ENCODE measurements around the gene NDFIP2. TPM values are rescaled to one million over a fixed set of nuclear protein-coding genes. Genes with fewer than 3 reads are reported as not detected.

NDFIP2 gene
- total and polyA plus RNA-seq, 7 donors: 9.2 to 52.2 (median 13.7) TPM

DNA sequence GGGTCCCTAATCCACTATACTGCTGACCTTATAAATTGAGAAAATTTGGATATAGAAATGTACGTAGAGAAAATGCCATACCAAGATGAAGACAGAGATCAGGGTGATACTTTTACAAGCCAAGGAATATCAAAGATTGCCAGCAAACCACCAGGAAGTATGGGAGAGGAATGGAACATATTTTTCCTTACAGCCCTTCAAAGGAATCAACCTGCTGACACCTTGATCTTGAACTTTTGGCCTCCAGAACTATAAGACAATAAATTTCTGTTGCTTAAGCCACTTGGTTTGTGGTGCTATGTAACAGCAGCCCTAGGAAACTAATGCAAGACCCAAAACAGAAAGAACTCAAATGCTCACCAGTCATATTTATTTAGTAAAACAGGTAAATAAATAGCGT lies 10.3 kb upstream of the NDFIP2 start:
- TF ChIP-seq EP300 (IDR thresholded peaks at IDR 0.05): no peak
- TF ChIP-seq POLR2A (IDR thresholded peaks at IDR 0.05): no peak
- no peak for TF ChIP-seq CTCF (IDR thresholded peaks at IDR 0.05)
- no peak for TF ChIP-seq POLR2AphosphoS5 (IDR thresholded peaks at IDR 0.05)

GRCh38 chr13:79475569-79475968 lies 5.4 kb upstream of the NDFIP2 start:
- no peak for DNase-seq
- Histone ChIP-seq H3K9me3 (no peaks in the 10 kb centered on the region), H3K4me3 (no peak overlapping the region), H3K27me3 (no peaks in the 10 kb centered on the region), H3K36me3 (no peaks in the 10 kb centered on the region), H3K4me1 (no peaks in the 10 kb centered on the region), H3K27ac (no peak overlapping the region)
- TF ChIP-seq POLR2A (IDR thresholded peaks at IDR 0.05) (no peak), CTCF (IDR thresholded peaks at IDR 0.05) (no peak), POLR2AphosphoS5 (IDR thresholded peaks at IDR 0.05) (no peak), EP300 (IDR thresholded peaks at IDR 0.05) (no peak)
- intact Hi-C loops (cut with DNase I): no loop called here
- WGBS, 2 donors: 24 to 73% methylated on average over 1 of the region's 1 CpG

More for the DNA sequence above, 10.3 kb upstream of the NDFIP2 start:
- 88 to 96% methylated on average over 2 of the region's 2 CpGs for WGBS, 2 donors
- no peaks in the 10 kb centered on the region for H3K9me3 ChIP-seq
- H3K4me1 ChIP-seq: no peaks in the 10 kb centered on the region
- no peak for DNase-seq
- H3K27ac ChIP-seq: no peak overlapping the region
- H3K4me3 ChIP-seq: no peak overlapping the region
- intact Hi-C loops (cut with DNase I): no loop called here
- H3K36me3 ChIP-seq: no peaks in the 10 kb centered on the region
- H3K27me3 ChIP-seq: no peaks in the 10 kb centered on the region

DNA sequence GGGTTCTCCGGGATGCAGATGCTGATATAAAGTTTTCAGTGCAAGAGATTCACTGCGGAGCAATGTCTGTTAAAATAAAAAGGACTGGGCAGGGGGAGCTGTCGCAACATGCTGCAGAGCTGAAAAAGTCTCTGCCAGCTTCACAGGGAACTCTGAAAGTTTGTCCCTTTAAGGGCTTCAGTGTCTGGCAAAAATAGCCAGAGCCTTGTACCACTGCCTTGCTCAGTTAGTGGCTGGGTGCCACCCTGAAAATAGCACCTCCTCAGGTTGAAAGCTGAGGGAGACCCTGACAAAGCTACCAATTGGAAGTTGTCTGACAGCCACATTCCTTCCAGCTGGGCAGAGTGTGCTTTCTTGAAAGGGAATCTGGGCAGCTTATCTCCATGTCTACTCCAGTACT lies 3.0 kb upstream of the NDFIP2 start:
- Histone ChIP-seq H3K9me3 (no peaks in the 10 kb centered on the region), H3K4me3 (no peak overlapping the region), H3K4me1 (peaks cover 0 to 14% (median 13%) of the 10 kb centered on the region in 4 donors), H3K36me3 (no peaks in the 10 kb centered on the region), H3K27me3 (no peaks in the 10 kb centered on the region), H3K27ac (no peak overlapping the region)
- intact Hi-C loops (cut with DNase I): no loop called here
- no peak for DNase-seq
- 85 to 91% methylated on average over 3 of the region's 3 CpGs for WGBS, 2 donors
- TF ChIP-seq POLR2AphosphoS5 (IDR thresholded peaks at IDR 0.05): no peak
- TF ChIP-seq CTCF (IDR thresholded peaks at IDR 0.05): no peak
- TF ChIP-seq POLR2A (IDR thresholded peaks at IDR 0.05): no peak
- no peak for TF ChIP-seq EP300 (IDR thresholded peaks at IDR 0.05)

DNA sequence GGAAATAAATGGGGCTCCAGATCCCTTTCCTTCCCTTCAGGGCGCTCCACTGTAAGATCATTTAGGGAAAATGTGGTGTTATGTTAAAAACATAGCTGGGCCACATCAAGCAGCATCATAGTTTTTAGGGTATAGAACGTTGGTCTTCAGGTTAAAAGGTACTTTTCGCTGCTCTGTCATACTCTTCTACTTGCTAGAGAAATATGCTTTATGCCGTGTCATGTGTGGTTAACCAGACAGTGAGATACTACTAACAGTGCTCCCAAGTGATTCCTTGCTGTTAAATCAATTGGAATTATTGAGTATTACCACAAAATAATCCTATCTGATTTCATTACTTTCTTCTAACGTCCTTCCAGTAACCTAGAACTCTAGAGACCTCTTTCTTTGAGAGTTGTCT lies 1.1 kb upstream of the NDFIP2 start:
- intact Hi-C loops (cut with DNase I): loop anchor here (5.0 kb wide), 2 partner anchors 57 to 58 kb away; no protein-coding TSS in a partner anchor
- H3K4me1 ChIP-seq: peaks cover 0 to 21% (median 15%) of the 10 kb centered on the region in 4 donors
- H3K9me3 ChIP-seq: no peaks in the 10 kb centered on the region
- 66 to 86% methylated on average over 5 of the region's 5 CpGs for WGBS, 2 donors
- H3K27ac ChIP-seq: no peak overlapping the region
- H3K36me3 ChIP-seq: no peaks in the 10 kb centered on the region
- H3K27me3 ChIP-seq: no peaks in the 10 kb centered on the region
- H3K4me3 ChIP-seq: no peak overlapping the region
- no peak for DNase-seq
- no peak for TF ChIP-seq POLR2AphosphoS5 (IDR thresholded peaks at IDR 0.05)
- no peak for TF ChIP-seq EP300 (IDR thresholded peaks at IDR 0.05)
- TF ChIP-seq CTCF (IDR thresholded peaks at IDR 0.05): no peak
- TF ChIP-seq POLR2A (IDR thresholded peaks at IDR 0.05): no peak

DNA sequence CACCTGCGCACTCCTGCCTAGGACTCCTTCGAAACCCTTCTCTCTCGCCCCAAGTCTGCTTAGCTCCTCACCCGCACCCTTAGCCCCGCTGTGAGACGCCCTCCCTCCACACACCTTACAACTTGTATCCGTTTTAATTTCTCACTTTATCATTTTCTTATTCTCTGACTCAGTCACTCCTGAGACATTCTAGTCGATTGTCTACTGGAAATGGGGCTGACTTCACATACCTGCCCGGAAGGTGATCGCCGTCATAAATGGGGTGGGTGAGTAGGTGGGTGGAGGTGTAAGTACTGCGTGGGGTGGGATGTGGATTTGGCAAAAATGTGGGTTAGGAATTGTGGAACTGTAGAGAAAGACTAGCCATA lies 714 bp downstream of the NDFIP2 start:
- Histone ChIP-seq H3K27ac (peak overlapping the region; percentile 77 to 79 (median 78)), H3K9me3 (no peaks in the 10 kb centered on the region), H3K27me3 (no peaks in the 10 kb centered on the region), H3K36me3 (no peaks in the 10 kb centered on the region), H3K4me3 (peak overlapping the region; percentile 71 to 81 (median 77)), H3K4me1 (peaks cover 0 to 21% (median 15%) of the 10 kb centered on the region in 4 donors)
- intact Hi-C loops (cut with DNase I): loop anchor here (5.0 kb wide), 2 partner anchors 56 to 59 kb away; no protein-coding TSS in a partner anchor
- DNase-seq: no peak
- TF ChIP-seq EP300 (IDR thresholded peaks at IDR 0.05) (no peak), CTCF (IDR thresholded peaks at IDR 0.05) (no peak), POLR2AphosphoS5 (IDR thresholded peaks at IDR 0.05) (no peak), POLR2A (IDR thresholded peaks at IDR 0.05) (no peak)
- WGBS, 2 donors: 0 to 1% methylated on average over 12 of the region's 12 CpGs
